Choroid plexus epithelial cell (primary cell): ENCODE data around the gene UGDH.

Source experiments
- DNase-seq: peaks from one replicate; pipeline ENCODE4 v3.0.0-alpha.2; 2010; ENCODE audit warnings: low read depth
- H3K4me3 ChIP-seq: 2 replicates; pipeline ENCODE4 v1.5.1; 2011; ENCODE audit warnings: low read depth, mild to moderate bottlenecking, control low read depth, low read length, moderate library complexity
- TF ChIP-seq, protein P1 (sequence below): conservative IDR thresholded peaks from 2 replicates; pipeline ENCODE4 v1.5.1; 2011; ENCODE audit warnings: low read depth, mild to moderate bottlenecking, control low read depth, inconsistent platforms, low read length, moderate library complexity

Gene UGDH

GRCh38 chr4:39530682-39531081, 3.4 kb upstream of the UGDH start:
- TF ChIP-seq, protein P1, sequence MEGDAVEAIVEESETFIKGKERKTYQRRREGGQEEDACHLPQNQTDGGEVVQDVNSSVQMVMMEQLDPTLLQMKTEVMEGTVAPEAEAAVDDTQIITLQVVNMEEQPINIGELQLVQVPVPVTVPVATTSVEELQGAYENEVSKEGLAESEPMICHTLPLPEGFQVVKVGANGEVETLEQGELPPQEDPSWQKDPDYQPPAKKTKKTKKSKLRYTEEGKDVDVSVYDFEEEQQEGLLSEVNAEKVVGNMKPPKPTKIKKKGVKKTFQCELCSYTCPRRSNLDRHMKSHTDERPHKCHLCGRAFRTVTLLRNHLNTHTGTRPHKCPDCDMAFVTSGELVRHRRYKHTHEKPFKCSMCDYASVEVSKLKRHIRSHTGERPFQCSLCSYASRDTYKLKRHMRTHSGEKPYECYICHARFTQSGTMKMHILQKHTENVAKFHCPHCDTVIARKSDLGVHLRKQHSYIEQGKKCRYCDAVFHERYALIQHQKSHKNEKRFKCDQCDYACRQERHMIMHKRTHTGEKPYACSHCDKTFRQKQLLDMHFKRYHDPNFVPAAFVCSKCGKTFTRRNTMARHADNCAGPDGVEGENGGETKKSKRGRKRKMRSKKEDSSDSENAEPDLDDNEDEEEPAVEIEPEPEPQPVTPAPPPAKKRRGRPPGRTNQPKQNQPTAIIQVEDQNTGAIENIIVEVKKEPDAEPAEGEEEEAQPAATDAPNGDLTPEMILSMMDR: no peak
- no peak overlapping the region for H3K4me3 ChIP-seq
- DNase-seq: no peak

GRCh38 chr4:39529534-39529933, 2.3 kb upstream of the UGDH start:
- H3K4me3 ChIP-seq: no peak overlapping the region
- TF ChIP-seq, protein P1: no peak
- DNase-seq: no peak

GRCh38 chr4:39528061-39528465, 824 bp upstream of the UGDH start:
- H3K4me3 ChIP-seq: peak overlapping the region; percentile 98
- DNase-seq: no peak
- TF ChIP-seq, protein P1: no peak

DNA sequence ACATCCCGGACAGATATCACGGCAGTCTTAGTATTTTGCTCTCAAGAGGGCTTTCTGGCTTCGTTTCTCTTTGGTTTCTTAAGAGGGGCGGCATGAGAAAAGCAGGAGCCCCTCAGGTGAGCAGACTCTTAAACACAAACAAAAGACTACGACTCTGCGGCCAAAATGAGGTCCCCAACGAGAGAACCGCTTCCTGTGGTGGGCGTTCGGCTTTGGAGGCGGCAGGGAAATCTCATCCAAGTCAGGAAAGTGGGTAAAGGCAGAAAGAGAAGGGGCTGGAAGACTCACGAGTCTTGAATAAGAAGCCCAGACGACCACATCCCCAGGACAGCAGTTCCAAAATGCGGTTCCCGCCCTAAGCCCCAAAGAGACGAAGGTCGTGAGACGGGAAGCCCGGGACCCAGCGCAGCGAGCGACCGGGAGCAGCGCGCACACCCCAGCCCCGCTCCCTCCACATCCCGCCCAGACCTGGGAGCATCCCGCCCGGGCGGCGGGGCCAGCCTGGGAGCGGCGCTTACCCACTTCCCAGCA, 409 bp downstream of the UGDH start:
- peak; percentile 29 for DNase-seq
- H3K4me3 ChIP-seq: peak overlapping the region; percentile 98

DNA sequence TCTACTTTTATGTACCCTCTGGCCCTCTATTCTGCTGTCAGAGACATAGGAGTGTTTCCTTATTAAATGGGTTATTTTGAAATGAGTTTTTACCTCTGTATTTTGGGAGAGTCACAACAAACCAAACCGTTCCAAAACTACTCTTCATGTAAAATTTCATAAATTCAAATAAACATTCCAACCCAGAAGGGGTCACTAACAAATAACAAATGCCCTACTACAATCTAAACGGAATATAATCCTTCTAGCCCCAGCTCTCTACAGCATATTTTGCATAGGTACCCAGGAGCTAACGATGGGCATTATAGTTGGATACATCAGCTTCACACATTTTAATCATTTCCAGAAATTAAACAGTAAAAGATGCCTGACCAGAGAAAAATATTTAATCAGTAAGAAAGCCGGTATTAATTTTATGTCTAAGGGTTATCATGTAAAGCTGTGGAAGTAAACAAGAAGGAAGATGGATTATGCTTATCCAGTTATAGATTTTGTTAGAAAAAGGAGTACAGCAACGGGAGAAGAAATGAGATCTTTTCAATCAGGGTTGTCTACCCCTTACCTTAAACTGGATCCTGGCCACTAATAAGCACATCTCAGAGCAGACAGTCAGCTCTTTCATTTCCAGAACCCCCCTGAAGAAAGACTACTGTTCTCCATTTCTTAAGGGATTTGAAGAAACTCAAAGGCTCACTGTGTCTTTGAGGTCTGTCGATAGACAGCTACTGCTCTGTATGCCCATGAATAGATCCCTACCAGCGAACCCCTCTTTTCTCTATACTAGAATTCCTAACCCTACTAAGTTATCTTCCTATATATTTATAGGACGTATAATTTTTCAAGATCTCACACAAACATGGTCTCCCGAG, 1.2 kb downstream of the UGDH start:
- no peak for DNase-seq
- H3K4me3 ChIP-seq: peak overlapping the region; percentile 98
- TF ChIP-seq, protein P1: peak; percentile 5

More for the DNA sequence above, 409 bp downstream of the UGDH start:
- TF ChIP-seq, protein P1: no peak

DNA sequence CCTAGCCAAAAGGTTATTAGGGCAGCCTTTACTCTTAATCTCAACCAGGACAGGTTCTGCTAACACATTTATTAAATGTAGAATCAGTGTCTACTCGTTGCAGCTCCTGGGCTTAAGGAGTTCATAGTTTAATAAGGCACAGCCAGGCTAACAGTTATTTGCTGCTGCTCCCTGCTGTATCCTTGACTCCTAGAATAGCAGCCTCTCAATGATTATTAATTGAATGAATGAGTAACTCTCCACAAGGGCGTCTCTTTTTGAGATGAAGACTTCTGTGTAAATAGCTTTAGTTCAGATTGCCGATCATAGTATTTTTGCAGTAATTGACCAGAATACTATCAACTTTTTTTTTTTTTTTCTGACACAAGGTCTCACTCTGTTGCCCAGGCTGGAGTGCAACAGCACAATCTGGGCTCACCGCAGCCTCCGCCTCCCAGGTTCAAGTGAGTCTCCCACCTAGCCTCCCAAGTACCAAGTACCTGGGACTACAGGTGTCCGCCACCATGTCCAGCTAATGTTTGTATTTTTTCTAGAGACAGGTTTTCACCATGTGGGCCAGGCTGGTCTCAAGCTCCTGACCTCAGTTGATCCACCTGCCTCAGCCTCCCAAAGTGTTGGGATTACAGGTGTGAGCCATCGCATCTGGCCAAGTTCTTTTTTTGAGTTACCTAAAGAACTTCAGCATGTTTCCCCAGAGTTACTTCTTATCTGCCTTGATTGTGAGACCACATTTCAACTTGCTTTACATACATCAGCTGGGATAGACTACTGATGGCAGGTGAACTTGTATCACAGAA, 2.9 kb downstream of the UGDH start:
- TF ChIP-seq, protein P1: no peak
- peak overlapping the region; percentile 5 for H3K4me3 ChIP-seq
- no peak for DNase-seq
